ENCODE data around the gene SHOX.

Gene SHOX

DNA sequence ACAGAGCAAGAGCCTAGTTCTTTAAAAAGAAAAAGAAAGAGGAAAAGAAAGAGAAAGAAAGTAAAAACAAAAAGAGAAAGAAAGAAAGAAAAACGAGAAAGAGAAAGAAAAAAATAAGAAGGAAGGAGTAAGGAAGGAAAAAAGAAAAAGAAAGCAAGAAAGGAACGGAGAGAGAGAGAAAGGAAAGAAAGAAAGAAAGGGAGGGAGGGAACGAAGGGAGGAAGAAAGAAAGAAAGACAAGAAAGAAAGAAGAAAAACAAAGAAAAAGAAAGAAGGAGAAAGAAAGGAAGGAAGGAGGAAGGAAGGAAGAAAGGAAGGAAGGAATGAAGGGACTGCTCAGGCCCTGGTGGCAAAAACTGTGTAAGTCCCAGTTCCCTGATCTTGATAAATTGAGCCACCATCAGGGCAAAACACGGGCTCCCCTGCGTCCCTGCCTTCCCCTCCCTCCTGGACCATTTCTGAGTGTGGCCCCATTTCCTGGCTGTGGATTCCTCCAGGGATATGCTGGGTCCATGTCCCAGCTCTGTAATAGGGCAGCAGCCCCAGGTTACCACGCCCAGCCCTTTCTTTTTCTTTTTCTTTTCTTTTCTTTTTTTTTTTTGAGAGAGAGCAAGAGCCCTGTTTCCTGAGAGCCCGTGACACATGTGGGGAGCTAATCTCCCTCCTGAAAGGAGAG lies 44.8 kb downstream of the SHOX start:
- DNase-seq, result no peak

DNA sequence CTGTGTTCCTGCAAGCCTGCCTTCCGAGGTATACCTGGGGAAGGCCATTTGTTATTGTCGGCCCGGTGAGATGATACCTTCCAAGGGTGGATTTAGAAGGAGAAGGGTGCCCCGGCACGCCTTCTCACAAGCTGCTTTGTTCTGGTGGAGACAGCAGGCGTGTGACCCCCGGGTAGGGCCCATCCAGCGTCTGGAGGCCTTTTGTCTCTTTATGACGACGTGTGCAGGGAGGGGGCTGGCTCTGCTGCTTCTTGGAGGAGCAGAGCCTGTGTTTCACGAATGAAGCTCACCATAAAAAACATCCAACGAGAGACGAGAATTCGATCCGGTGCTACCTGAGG lies 45.3 kb downstream of the SHOX start:
- no peak for DNase-seq

DNA sequence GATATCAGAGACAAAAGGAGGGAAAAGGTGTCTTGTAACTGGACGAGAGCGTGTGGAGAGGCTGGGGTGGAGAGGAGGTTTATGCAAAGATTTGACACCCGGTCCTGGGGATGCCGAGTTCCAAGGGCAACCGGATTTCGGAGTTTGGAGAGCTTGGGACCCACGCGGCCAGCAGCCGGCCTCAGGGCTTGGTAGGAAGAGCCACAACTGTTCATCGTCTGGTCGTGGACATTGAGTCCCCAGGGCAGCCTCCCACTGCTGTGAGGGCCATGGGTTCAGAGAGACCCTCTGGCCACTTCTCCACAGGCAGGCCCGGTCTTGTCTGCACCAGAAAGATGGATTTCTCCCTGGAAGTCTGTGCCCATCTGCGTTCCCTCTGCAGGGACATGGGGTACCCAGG lies 46.8 kb downstream of the SHOX start:
- DNase-seq, result no peak

DNA sequence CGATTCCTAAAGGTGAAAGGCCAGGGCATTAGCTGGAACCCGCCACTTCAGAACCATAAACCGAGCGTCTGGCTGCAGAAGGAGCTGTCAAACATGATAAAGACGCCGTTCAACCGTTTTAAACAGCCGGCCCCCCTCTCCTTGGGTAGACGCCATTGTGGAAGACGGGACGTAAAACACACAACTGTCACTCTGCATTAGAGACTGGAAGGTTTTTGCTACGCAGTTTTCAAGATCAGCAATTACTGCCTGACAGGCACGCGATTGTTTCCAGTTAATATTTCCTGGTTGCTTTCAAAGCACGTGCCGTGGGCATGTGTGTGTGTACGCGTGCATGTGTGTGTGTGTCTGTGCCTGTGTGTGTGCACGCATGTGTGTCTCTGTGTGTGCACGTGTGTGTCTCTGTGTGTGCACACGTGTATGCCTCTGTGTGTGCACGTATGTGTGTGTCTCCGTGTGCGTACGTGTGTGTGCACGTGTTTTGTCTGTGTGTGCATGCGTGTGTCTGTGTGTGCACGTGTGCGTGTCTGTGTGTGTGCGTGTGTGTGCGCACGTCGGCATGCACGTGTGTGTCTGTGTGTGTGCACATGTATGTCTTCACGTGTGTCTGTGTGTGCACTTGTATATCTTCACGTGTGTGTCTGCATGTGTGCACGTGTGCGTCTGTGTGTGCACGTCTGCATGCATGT lies 48.8 kb downstream of the SHOX start:
- DNase-seq, result no peak

DNA sequence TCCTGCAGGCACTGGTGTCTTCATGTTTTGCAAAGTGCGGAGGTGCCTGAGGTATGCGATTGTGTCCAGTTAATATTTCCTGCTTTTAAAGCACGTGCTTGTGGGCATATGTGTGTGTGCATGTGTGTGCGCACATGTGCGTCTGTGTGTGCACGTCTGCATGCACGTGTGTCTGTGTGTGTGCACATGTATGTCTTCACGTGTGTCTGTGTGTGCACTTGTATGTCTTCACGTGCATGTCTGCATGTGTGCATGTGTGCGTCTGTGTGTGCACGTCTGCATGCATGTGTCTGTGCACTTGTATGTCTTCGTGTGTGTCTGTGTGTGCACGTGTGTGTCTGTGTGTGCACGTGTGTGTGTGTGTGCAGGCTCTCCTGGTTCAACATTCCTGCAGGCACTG lies 49.5 kb downstream of the SHOX start:
- DNase-seq, result no peak

DNA sequence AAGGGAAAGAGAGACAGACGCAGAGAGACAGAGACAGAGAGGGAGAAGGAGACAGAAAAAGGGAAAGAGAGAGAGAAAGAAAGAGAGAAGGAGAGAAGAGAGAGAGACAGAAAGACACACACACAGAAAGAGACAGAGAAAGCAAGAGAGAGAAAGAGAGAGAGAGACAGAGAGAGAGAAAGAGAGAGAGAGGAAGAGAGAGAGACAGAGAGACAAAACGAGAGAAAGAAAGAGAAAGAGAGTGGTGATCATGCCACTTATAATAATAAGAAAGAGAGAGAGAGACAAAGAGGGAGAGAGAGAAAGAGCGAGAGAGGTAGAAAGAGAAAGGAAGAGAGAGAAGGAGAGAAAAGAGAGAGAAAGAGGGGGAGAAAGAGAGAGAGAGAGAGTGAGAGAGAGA lies 51.4 kb downstream of the SHOX start:
- DNase-seq, result no peak

DNA sequence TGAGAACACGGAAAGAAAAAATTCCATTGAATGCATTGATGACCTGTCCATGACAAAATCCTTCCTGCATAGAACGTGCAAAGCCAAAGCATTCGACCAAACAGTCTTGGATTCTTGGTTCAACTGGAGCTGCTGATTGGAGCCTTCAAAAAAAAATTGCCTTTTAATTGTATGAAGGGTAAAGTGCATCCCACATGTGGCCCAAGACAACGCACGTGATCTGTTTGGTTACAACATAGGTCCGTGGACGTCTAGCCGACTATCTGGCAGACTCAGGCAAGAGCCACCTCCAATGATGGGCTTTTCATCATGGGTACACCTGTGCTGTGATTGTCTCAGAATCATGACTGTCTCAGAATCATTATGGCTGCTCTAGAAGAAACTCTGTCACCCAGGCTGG lies 52.3 kb downstream of the SHOX start:
- DNase-seq, result no peak

DNA sequence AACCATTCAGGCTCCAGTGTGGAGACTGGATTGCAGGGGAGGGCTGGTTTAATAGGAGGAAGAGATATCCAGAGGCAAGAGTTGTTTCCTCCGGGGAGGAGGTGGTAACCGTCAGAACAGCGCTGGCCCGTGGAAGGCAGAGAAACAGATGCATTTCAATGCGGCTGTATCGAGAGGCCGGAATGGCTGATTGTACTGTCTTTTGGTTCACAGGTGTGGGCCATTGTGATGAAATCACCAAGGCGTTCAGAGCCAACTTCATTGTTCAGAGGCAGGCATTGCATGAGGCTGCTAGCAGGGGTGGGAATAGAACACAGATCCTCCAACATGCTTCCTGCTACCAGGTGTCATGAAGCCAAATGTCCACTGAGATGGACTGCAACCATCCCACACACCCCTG lies 53.0 kb downstream of the SHOX start:
- no peak for DNase-seq

DNA sequence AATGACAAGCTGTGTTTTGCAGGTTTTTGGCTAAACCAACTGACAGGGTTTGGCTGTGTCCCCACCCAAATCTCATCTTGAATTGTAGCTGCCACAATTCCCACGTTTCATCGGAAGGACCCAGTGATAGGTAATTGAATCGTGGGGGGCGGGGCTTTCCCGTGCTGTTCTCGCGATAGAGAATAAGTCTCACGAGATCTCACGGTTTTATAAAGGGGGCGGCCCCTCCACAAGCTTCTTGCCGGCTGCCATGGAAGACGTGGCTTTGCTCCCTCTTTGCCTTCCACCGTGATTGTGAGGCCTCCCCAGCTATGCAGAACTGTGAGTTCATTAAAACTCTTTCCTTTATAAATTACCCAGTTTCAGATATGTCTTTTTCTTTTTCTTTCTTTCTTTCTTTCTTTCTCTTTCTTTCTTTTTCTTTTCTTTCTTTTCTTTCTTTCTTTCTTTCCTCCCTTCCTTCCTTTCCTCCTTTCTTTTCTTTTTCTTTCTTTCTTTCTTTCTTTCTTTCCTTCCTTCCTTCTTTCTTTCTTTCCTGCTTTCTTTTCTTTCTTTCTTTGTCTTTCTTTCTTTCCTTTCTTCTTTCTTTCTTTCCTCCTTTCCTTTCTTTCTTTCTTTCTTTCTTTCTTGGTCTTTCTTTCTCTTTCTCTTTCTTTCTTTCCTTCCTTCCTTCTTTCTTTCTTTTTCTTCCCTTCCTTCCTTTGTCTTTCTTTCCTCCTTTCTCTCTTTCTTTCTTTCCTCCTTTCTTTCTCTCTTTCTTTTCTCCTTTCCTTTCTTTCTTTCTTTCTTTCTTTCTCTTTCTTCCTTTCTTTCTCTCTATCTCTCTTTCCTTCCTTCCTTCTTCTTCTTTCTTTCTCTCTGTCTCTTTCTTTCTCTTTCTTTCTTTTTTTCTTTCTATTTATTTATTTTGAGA lies 54.8 kb downstream of the SHOX start:
- DNase-seq, result no peak

DNA sequence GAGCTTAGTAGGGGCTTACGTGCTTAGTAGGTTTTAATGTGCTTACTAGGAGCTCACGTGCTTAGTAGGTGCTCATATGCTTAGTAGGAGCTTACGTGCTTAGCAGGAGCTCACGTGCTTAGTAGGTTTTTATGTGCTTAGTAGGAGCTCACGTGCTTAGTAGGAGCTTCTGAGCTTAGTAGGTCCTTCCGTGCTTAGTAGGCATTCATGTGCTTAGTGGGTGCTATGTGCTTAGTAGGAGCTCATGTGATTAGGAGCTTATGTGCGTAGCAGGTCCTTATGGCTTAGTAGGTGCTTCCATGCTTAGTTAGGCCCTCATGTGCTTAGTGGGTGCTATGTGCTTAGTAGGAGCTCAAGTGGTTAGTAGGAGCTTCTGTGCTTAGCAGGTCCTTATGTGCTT lies 59.4 kb downstream of the SHOX start:
- DNase-seq, result no peak

DNA sequence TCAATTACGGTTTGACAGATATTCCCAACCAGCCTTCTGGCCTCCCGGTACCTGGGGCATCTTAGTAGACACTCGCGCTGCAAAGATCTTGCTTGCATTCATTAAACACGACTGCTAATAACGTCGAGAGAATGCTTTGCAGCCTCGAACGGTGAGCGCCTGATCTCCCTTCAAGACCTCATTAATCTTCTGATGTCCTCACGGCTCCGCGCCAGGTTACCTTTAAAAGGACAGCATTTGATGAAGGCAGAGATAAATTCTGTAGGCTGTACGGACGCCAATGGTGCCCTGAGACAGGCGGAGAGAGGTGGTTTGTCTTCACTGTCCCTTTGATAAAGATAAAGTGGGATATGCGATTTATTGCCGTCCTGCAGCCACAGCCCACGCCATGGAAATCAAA lies 64.2 kb downstream of the SHOX start:
- no peak for DNase-seq

DNA sequence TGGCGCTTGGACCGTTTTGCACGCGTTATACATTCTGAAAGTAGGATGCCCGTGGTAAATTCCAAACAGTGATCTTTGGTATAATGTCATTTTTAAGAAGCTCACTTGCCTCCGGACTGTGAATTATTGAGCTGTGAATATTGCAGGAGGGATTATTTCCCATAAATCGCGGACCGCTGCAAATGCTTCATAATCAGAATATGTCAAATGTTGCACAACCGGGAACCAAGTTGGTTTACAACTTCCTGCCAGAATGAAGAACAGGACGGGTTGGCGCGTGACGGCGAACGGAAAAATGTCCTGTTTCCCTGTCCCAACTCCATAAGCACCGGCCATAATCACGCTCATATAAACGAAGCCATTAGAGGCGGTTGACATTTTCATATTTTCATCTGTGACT lies 67.6 kb downstream of the SHOX start:
- DNase-seq, result no peak

DNA sequence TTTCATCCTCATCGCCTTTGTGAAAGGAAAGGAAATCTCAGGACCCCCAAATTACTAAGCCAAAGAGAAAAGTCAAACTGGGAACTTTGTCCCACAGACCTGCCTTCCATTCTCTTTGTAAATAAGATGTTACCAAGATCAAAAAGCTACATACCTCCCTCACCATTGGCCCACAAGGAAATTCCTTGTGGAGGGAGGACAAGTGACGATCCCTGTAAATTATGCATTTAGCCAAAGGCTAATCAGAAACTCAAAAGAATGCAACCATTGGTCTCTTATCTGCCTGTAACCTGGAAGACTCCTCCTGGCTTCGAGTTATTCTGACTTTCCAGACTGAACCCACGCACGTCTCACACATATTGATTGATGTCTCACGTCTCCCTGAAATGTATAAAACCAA lies 70.3 kb downstream of the SHOX start:
- no peak for DNase-seq

DNA sequence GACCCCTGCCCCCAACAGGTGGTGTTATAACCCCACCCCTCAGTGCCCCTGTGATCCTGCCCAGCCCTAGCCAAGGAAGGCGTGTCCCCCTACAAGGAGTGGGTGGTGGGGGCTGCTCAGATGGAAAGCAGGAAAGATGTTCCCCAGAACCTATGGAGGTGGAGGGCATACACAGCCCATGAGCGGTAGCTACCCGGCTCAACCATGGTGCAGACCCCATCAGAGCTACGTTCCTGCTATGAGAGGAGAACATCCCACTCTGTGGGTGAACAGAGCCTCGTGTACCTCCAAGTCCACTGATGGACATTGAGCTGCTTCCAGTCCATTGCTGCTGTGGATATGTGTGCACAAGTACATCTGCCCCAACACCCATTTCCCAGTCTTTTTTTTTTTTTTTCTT lies 71.1 kb downstream of the SHOX start:
- DNase-seq, result no peak

DNA sequence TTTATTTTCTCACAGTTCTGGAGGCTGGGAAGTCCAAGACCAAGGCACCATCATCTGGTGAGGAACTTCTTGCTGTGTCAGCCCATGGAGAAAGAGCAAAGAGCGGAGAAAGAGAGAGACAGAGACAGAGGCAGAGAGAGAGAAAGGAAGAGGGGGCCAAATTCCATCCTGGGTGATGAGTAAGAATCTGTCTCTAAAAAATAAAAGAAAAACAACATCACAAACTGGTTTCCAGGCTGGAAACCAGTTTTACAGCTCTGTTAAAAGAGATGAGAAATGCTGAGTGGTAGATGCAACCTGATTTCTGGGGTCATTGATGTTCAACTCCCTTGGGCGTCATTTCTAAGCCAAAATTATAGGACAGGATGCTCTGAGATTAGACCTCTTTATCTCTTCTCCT lies 72.9 kb downstream of the SHOX start:
- DNase-seq, result no peak

DNA sequence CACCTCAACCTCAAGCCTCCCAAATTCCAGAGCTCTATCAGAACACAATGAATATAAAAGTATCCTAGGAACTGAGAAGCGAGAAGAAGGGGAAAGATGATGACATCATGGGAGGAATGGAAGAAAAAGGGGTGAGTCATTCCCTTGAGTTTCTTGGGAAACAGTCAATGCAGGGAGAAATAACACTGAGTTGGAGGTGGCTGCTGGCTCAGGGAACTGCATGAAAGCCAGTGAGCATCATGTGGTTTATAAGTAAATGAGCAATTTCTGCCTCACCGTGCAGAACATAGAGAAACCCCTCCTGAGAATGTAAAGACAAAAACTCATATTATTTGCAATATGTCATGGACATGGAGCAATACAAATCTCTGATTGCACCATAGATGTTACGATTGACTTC lies 73.3 kb downstream of the SHOX start:
- DNase-seq, result no peak

All from activated CD4-positive, alpha-beta T cell treated with anti-CD3 and anti-CD28 coated beads, Interleukin-10, Interleukin-2, amounts not matched to agents 100 ng/mL and 50 ng/mL, durations not matched to agents 16 hours and 8 hours (primary cell).